Measurements from ENCODE around the gene OSTN. TPM values are rescaled to one million over a fixed set of nuclear protein-coding genes. Genes with fewer than 3 reads are reported as not detected.

OSTN gene
- total RNA-seq, 1 experiment from 2014 or later, result not detected

DNA sequence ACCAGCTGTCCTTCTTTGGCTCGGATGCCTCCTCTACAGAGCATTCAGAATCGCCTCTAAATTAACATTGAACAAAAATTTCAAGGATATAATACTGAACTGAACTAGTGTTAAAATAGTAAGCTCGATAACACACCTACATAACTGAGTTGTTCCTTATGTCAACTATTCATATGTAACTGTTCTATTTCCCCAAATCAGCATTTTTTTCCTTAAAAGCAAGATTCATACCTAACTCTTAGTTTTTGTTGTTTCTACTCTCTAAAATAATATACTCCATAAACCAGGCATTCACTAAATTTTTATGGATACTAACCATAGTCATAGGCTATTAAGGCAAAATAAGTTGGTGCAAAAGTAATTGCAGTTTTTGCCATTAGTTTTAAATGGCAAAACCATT is 32.7 kb upstream of the OSTN start:
- no peaks in the 10 kb centered on the region for H3K9me3 ChIP-seq (ENCODE audit: control insufficient read depth in 1 of 2, insufficient read depth in 1 of 2, low read depth in 1 of 2, low read length in 2 of 2)
- no peak overlapping the region for H3K9ac ChIP-seq (ENCODE audit: low read length)
- no peaks in the 10 kb centered on the region for H3K4me1 ChIP-seq (ENCODE audit: control insufficient read depth in 1 of 2, insufficient read depth in 2 of 2, low read length in 2 of 2)
- no peak for TF ChIP-seq SP1 (IDR thresholded peaks at IDR 0.05; ENCODE audit: low read depth)
- TF ChIP-seq RAD21 (IDR thresholded peaks at IDR 0.05; ENCODE audit: low read depth), result no peak
- TF ChIP-seq POLR2A (IDR thresholded peaks at IDR 0.05; ENCODE audit: borderline replicate concordance, extremely low read depth, insufficient read depth, insufficient read length), result no peak
- TF ChIP-seq EGR1 (IDR thresholded peaks at IDR 0.05; ENCODE audit: low read depth), result no peak
- TF ChIP-seq JUND (IDR thresholded peaks at IDR 0.05), result no peak
- TF ChIP-seq SRF (IDR thresholded peaks at IDR 0.05; ENCODE audit: low read depth), result no peak
- no peaks in the 10 kb centered on the region for H3K9me2 ChIP-seq (ENCODE audit: insufficient read depth)
- H3K27me3 ChIP-seq (ENCODE audit: insufficient read depth, low read length), result no peaks in the 10 kb centered on the region
- H3K4me2 ChIP-seq (ENCODE audit: low read length), result no peak overlapping the region
- intact Hi-C loops (cut with micrococcal nuclease), result no loop called here
- H3K27ac ChIP-seq (ENCODE audit: low read depth, low read length), result no peak overlapping the region
- ATAC-seq (no peak), DNase-seq (ENCODE audit: low read depth, low spot score) (no peak)
- no peak overlapping the region for H3K4me3 ChIP-seq (replicated peaks in 1 of 2; ENCODE audit: low read depth in 1 of 2, low read length in 2 of 2)
- no peaks in the 10 kb centered on the region for H3K36me3 ChIP-seq (ENCODE audit: control insufficient read depth in 1 of 2, insufficient read depth in 2 of 2, low read length in 2 of 2)
- H3K79me2 ChIP-seq (ENCODE audit: insufficient read depth, low read length), result no peaks in the 10 kb centered on the region
- RAD21 ChIA-PET (ENCODE audit: low non-redundant PET in 1 of 2, low total read pairs in 2 of 2, uncharacterized antibody in 2 of 2, unreplicated experiment in 2 of 2), result no interaction called here
- POLR2A ChIA-PET, result no interaction called here
- H2AFZ ChIP-seq (ENCODE audit: low read depth, low read length, poor library complexity, severe bottlenecking), result no peak overlapping the region
- CTCF ChIA-PET, result no interaction called here
- no peaks in the 10 kb centered on the region for H4K20me1 ChIP-seq (ENCODE audit: insufficient read depth)
- no TSS peak for BruUV-seq (replicated peaks)

DNA sequence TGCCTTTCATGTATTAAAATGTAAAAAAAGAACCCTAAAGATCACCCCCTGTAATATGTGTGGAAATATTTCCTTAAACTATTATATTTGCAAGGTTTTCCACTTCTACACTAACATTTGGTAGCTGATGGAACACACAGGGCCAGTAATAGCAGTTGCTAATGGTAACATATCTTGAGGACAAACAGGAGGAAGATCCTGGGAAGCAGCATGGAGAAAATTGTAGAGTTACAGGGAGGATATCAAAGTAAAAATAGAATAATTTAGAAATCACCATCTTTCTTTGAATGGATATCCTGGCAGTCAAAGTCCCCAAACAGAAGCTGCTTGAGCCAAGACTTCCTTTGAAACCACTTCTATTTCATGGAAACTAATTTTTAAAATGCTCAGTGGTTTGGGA is 29.5 kb upstream of the OSTN start:
- POLR2A ChIA-PET, result no interaction called here
- Histone ChIP-seq H3K4me1 (ENCODE audit: control insufficient read depth in 1 of 2, insufficient read depth in 2 of 2, low read length in 2 of 2) (no peaks in the 10 kb centered on the region), H3K79me2 (ENCODE audit: insufficient read depth, low read length) (no peaks in the 10 kb centered on the region), H4K20me1 (ENCODE audit: insufficient read depth) (no peaks in the 10 kb centered on the region), H2AFZ (ENCODE audit: low read depth, low read length, poor library complexity, severe bottlenecking) (no peak overlapping the region), H3K27me3 (ENCODE audit: insufficient read depth, low read length) (no peaks in the 10 kb centered on the region), H3K27ac (ENCODE audit: low read depth, low read length) (no peak overlapping the region), H3K4me3 (replicated peaks in 1 of 2; ENCODE audit: low read depth in 1 of 2, low read length in 2 of 2) (no peak overlapping the region), H3K36me3 (ENCODE audit: control insufficient read depth in 1 of 2, insufficient read depth in 2 of 2, low read length in 2 of 2) (no peaks in the 10 kb centered on the region), H3K9me3 (ENCODE audit: control insufficient read depth in 1 of 2, insufficient read depth in 1 of 2, low read depth in 1 of 2, low read length in 2 of 2) (no peaks in the 10 kb centered on the region), H3K9ac (ENCODE audit: low read length) (no peak overlapping the region), H3K9me2 (ENCODE audit: insufficient read depth) (no peaks in the 10 kb centered on the region), H3K4me2 (ENCODE audit: low read length) (no peak overlapping the region)
- intact Hi-C loops (cut with micrococcal nuclease), result no loop called here
- ATAC-seq (no peak), DNase-seq (ENCODE audit: low read depth, low spot score) (no peak)
- RAD21 ChIA-PET (ENCODE audit: low non-redundant PET in 1 of 2, low total read pairs in 2 of 2, uncharacterized antibody in 2 of 2, unreplicated experiment in 2 of 2), result no interaction called here
- CTCF ChIA-PET, result no interaction called here
- BruUV-seq (replicated peaks), result no TSS peak
- TF ChIP-seq POLR2A (IDR thresholded peaks at IDR 0.05; ENCODE audit: borderline replicate concordance, extremely low read depth, insufficient read depth, insufficient read length), result no peak
- TF ChIP-seq SRF (IDR thresholded peaks at IDR 0.05; ENCODE audit: low read depth), result no peak
- no peak for TF ChIP-seq SIN3A (IDR thresholded peaks at IDR 0.05; ENCODE audit: low read depth)
- TF ChIP-seq, protein P1, sequence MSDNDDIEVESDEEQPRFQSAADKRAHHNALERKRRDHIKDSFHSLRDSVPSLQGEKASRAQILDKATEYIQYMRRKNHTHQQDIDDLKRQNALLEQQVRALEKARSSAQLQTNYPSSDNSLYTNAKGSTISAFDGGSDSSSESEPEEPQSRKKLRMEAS (IDR thresholded peaks at IDR 0.05), result no peak
- TF ChIP-seq, protein P2, sequence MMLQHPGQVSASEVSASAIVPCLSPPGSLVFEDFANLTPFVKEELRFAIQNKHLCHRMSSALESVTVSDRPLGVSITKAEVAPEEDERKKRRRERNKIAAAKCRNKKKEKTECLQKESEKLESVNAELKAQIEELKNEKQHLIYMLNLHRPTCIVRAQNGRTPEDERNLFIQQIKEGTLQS (IDR thresholded peaks at IDR 0.05), result no peak
- no peak for TF ChIP-seq JUND (IDR thresholded peaks at IDR 0.05)
- TF ChIP-seq, protein P3, sequence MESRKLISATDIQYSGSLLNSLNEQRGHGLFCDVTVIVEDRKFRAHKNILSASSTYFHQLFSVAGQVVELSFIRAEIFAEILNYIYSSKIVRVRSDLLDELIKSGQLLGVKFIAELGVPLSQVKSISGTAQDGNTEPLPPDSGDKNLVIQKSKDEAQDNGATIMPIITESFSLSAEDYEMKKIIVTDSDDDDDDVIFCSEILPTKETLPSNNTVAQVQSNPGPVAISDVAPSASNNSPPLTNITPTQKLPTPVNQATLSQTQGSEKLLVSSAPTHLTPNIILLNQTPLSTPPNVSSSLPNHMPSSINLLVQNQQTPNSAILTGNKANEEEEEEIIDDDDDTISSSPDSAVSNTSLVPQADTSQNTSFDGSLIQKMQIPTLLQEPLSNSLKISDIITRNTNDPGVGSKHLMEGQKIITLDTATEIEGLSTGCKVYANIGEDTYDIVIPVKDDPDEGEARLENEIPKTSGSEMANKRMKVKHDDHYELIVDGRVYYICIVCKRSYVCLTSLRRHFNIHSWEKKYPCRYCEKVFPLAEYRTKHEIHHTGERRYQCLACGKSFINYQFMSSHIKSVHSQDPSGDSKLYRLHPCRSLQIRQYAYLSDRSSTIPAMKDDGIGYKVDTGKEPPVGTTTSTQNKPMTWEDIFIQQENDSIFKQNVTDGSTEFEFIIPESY (IDR thresholded peaks at IDR 0.05; ENCODE audit: extremely low read depth, insufficient replicate concordance, low read length), result no peak
- TF ChIP-seq EZH2phosphoT487 (IDR thresholded peaks at IDR 0.05; ENCODE audit: borderline replicate concordance), result no peak
- no peak for TF ChIP-seq CEBPB (IDR thresholded peaks at IDR 0.05; ENCODE audit: low read depth)
- TF ChIP-seq POLR2AphosphoS5 (IDR thresholded peaks at IDR 0.05; ENCODE audit: low read depth, low read length), result no peak
- TF ChIP-seq, protein P4, sequence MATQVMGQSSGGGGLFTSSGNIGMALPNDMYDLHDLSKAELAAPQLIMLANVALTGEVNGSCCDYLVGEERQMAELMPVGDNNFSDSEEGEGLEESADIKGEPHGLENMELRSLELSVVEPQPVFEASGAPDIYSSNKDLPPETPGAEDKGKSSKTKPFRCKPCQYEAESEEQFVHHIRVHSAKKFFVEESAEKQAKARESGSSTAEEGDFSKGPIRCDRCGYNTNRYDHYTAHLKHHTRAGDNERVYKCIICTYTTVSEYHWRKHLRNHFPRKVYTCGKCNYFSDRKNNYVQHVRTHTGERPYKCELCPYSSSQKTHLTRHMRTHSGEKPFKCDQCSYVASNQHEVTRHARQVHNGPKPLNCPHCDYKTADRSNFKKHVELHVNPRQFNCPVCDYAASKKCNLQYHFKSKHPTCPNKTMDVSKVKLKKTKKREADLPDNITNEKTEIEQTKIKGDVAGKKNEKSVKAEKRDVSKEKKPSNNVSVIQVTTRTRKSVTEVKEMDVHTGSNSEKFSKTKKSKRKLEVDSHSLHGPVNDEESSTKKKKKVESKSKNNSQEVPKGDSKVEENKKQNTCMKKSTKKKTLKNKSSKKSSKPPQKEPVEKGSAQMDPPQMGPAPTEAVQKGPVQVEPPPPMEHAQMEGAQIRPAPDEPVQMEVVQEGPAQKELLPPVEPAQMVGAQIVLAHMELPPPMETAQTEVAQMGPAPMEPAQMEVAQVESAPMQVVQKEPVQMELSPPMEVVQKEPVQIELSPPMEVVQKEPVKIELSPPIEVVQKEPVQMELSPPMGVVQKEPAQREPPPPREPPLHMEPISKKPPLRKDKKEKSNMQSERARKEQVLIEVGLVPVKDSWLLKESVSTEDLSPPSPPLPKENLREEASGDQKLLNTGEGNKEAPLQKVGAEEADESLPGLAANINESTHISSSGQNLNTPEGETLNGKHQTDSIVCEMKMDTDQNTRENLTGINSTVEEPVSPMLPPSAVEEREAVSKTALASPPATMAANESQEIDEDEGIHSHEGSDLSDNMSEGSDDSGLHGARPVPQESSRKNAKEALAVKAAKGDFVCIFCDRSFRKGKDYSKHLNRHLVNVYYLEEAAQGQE (IDR thresholded peaks at IDR 0.05; ENCODE audit: low read depth), result no peak
- TF ChIP-seq EZH2 (IDR thresholded peaks at IDR 0.05), result no peak
- no peak for TF ChIP-seq FOSL1 (IDR thresholded peaks at IDR 0.05; ENCODE audit: low read depth)

All from HCT116 (cell line).